Liver (tissue), 3 donors: ENCODE data around the gene FILIP1L.

Source experiments
- EGR1 ChIP-seq, 2 donors: IDR thresholded peaks; 2 replicates each; pipeline ENCODE4 v1.6.1; 2016 to 2018; ENCODE audit warnings: antibody characterized with exemption in 2 of 2, low read depth in 2 of 2
- FOXA1 ChIP-seq: IDR thresholded peaks from 2 replicates; pipeline ENCODE4 v1.6.1; 2016; ENCODE audit warnings: antibody characterized with exemption
- HNF4A ChIP-seq, 2 donors: conservative IDR thresholded peaks; 2 replicates each; pipeline ENCODE4 v1.6.1; 2016; ENCODE audit warnings: antibody characterized with exemption in 2 of 2, mild to moderate bottlenecking in 2 of 2
- JUND ChIP-seq, 2 donors: IDR thresholded peaks; 2 replicates each; pipeline ENCODE4 v1.6.1; 2016; ENCODE audit warnings: antibody characterized with exemption in 2 of 2
- NR2F2 ChIP-seq: IDR thresholded peaks from 2 replicates; pipeline ENCODE4 v1.6.1; 2016; ENCODE audit warnings: antibody characterized with exemption
- RAD21 ChIP-seq, 2 donors: IDR thresholded peaks; 2 replicates each; pipeline ENCODE4 v1.6.1; 2016; ENCODE audit warnings: antibody characterized with exemption in 2 of 2, mild to moderate bottlenecking in 2 of 2
- SP1 ChIP-seq: IDR thresholded peaks from 2 replicates; pipeline ENCODE4 v1.6.1; 2018; ENCODE audit warnings: antibody characterized with exemption, mild to moderate bottlenecking
- TAF1 ChIP-seq: conservative IDR thresholded peaks from 2 replicates; pipeline ENCODE4 v1.6.1; 2016; ENCODE audit warnings: antibody characterized with exemption, mild to moderate bottlenecking
- YY1 ChIP-seq: IDR thresholded peaks from 2 replicates; pipeline ENCODE4 v1.6.1; 2016; ENCODE audit warnings: antibody characterized with exemption, mild to moderate bottlenecking
- TF ChIP-seq, protein P1 (sequence below): fragments of 150-350 bp; IDR thresholded peaks from 2 replicates; pipeline ENCODE4 v1.5.1; 2017; ENCODE audit warnings: improper control_type of control experiment, low read depth, low read length; ENCODE audit not compliant: missing input control
- TF ChIP-seq, protein P2 (sequence below): IDR thresholded peaks from 2 replicates; pipeline ENCODE4 v1.6.1; 2016; ENCODE audit warnings: antibody characterized with exemption
- TF ChIP-seq, protein P3 (sequence below): IDR thresholded peaks from 2 replicates; pipeline ENCODE4 v1.6.1; 2016; ENCODE audit warnings: antibody characterized with exemption
- donor health status: healthy.
- donor health status: healthy.

DNA sequence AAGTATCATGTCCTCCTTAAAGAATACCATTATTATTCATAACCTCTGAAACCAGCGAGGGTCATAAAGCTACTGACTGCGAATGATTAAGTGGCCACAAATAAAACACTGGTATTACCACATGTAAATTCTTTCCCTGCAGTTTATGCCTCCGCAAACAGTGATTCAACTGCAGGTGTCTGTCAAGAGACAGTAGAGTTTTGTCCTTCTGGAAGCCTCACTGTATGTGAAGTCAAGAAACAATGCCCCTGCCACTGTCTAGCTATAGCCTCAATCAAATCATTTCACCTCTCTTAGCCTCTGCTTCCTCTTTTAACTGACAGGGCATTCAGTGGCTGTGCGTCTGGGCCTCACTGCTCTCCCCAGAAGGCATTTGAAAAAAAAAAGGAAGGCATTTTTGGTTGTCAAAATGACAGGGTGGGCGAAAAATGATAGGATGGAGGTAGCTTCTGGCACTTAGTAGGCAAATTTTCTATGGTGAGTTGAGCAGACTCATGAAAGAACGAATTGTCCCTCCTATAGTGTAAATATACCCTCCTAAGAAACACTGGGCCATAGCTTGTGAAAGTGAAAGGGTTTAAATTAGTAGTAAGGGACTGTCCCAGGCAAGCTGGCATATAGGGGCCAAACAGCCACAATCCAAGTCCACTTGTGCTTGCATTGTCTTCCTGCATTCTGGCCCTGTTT is 66.7 kb downstream of the FILIP1L start:
- TF ChIP-seq, protein P1, sequence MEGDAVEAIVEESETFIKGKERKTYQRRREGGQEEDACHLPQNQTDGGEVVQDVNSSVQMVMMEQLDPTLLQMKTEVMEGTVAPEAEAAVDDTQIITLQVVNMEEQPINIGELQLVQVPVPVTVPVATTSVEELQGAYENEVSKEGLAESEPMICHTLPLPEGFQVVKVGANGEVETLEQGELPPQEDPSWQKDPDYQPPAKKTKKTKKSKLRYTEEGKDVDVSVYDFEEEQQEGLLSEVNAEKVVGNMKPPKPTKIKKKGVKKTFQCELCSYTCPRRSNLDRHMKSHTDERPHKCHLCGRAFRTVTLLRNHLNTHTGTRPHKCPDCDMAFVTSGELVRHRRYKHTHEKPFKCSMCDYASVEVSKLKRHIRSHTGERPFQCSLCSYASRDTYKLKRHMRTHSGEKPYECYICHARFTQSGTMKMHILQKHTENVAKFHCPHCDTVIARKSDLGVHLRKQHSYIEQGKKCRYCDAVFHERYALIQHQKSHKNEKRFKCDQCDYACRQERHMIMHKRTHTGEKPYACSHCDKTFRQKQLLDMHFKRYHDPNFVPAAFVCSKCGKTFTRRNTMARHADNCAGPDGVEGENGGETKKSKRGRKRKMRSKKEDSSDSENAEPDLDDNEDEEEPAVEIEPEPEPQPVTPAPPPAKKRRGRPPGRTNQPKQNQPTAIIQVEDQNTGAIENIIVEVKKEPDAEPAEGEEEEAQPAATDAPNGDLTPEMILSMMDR: no peak
- TF ChIP-seq RAD21 (IDR thresholded peaks at IDR 0.05) (no peak), HNF4A (conservative IDR thresholded peaks at IDR 0.05) (no peak), TAF1 (no peak), EGR1 (IDR thresholded peaks at IDR 0.05; ENCODE audit: low read depth in 2 of 2) (no peak), JUND (IDR thresholded peaks at IDR 0.05) (no peak), YY1 (no peak), NR2F2 (no peak), FOXA1 (no peak), SP1 (no peak)
- TF ChIP-seq, protein P2, sequence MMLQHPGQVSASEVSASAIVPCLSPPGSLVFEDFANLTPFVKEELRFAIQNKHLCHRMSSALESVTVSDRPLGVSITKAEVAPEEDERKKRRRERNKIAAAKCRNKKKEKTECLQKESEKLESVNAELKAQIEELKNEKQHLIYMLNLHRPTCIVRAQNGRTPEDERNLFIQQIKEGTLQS: no peak
- TF ChIP-seq, protein P3, sequence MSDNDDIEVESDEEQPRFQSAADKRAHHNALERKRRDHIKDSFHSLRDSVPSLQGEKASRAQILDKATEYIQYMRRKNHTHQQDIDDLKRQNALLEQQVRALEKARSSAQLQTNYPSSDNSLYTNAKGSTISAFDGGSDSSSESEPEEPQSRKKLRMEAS: no peak
